K562 (cell line): ENCODE measurements around the gene CCR5AS.

Experiments used
- ADNP ChIP-seq: fragments of 200-800 bp; sonication (Bioruptor generic); IDR thresholded peaks from 2 replicates; pipeline ENCODE4 v1.6.1; 2016; ENCODE audit warnings: missing genetic modification characterization, missing compliant biosample characterization
- ARID3A ChIP-seq: IDR thresholded peaks from 2 replicates; pipeline ENCODE4 v1.6.1; 2012; ENCODE audit warnings: low read depth, low read length, improper control_type of control experiment, borderline replicate concordance
- CEBPB ChIP-seq: fragments of 450-650 bp; IDR thresholded peaks from 2 replicates; pipeline ENCODE4 v1.6.1; 2016; ENCODE audit warnings: missing genetic modification characterization, missing compliant biosample characterization
- EZH2 ChIP-seq: IDR thresholded peaks from 2 replicates; pipeline ENCODE4 v1.6.1; 2012; ENCODE audit warnings: low read depth, mild to moderate bottlenecking, inconsistent platforms, low read length, borderline replicate concordance
- MEF2A ChIP-seq: IDR thresholded peaks from 2 replicates; pipeline ENCODE4 v1.6.1; 2011; ENCODE audit warnings: low read depth, mild to moderate bottlenecking, low read length, moderate library complexity; ENCODE audit not compliant: control insufficient read depth
- POLR2AphosphoS5 ChIP-seq: IDR thresholded peaks from 2 replicates; pipeline ENCODE4 v1.6.1; 2011; ENCODE audit warnings: mild to moderate bottlenecking, low read depth, low read length, moderate library complexity; ENCODE audit not compliant: control insufficient read depth, insufficient read depth
- ZBTB17 ChIP-seq: fragments of 450-650 bp; formaldehyde crosslinking; IDR thresholded peaks from 2 replicates; pipeline ENCODE4 v1.4.0; 2020; ENCODE audit warnings: mild to moderate bottlenecking
- ZC3H4 ChIP-seq: sonication (generic); formaldehyde crosslinking; IDR thresholded peaks from 2 replicates; pipeline ENCODE4 v1.9.0; 2021; ENCODE audit warnings: missing genetic modification reagents, borderline replicate concordance
- TF ChIP-seq, protein P1 (sequence below): sonication (generic); formaldehyde crosslinking; IDR thresholded peaks from 2 replicates; pipeline ENCODE4 v1.8.0; 2022; ENCODE audit warnings: missing genetic modification reagents, mild to moderate bottlenecking, borderline replicate concordance
- TF ChIP-seq, protein P2 (sequence below): sonication (generic); formaldehyde crosslinking; IDR thresholded peaks from 2 replicates; pipeline ENCODE4 v1.8.0; 2022; ENCODE audit warnings: mild to moderate bottlenecking, missing genetic modification reagents
- TF ChIP-seq, protein P3 (sequence below): fragments of 450-650 bp; formaldehyde crosslinking; IDR thresholded peaks from 2 replicates; pipeline ENCODE4 v1.4.0; 2020; ENCODE audit warnings: mild to moderate bottlenecking
- TF ChIP-seq, protein P4 (sequence below), 2 experiments: fragments of 450-650 bp in 1 of 2; IDR thresholded peaks; 2 replicates each; pipeline ENCODE4 v1.6.1; 2011 to 2017; ENCODE audit warnings: low read depth in 2 of 2, antibody characterized with exemption in 1 of 2, borderline replicate concordance in 1 of 2, low read length in 1 of 2, mild to moderate bottlenecking in 1 of 2, mixed read lengths in 1 of 2; ENCODE audit not compliant: control insufficient read depth in 1 of 2
- TF ChIP-seq, protein P5 (sequence below), 3 experiments: IDR thresholded peaks in 2 of 3; conservative IDR thresholded peaks in 1 of 3; 2 replicates each; pipeline ENCODE4 v1.5.1; 2011 to 2012; ENCODE audit warnings: low read length in 3 of 3, mild to moderate bottlenecking in 3 of 3, control low read depth in 2 of 3, improper control_type of control experiment in 1 of 3, inconsistent platforms in 1 of 3, low read depth in 1 of 3, mixed read lengths in 1 of 3, moderate library complexity in 1 of 3; ENCODE audit not compliant: insufficient read depth in 2 of 3

GRCh38 chr3:46370839-46371518 lies 35.9 kb downstream of the CCR5AS start, which contains the start of gene CCR5:
- no peak for TF ChIP-seq ADNP
- TF ChIP-seq, protein P1, sequence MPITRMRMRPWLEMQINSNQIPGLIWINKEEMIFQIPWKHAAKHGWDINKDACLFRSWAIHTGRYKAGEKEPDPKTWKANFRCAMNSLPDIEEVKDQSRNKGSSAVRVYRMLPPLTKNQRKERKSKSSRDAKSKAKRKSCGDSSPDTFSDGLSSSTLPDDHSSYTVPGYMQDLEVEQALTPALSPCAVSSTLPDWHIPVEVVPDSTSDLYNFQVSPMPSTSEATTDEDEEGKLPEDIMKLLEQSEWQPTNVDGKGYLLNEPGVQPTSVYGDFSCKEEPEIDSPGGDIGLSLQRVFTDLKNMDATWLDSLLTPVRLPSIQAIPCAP (CRISPR knock-in tag), result no peak
- TF ChIP-seq, protein P2, sequence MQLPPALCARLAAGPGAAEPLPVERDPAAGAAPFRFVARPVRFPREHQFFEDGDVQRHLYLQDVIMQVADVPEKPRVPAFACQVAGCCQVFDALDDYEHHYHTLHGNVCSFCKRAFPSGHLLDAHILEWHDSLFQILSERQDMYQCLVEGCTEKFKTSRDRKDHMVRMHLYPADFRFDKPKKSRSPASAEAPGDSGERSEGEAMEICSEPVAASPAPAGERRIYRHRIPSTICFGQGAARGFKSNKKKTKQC (CRISPR knock-in tag), result no peak
- TF ChIP-seq CEBPB (tag), result no peak
- TF ChIP-seq ZC3H4 (CRISPR knock-in tag), result no peak
- TF ChIP-seq, protein P3, sequence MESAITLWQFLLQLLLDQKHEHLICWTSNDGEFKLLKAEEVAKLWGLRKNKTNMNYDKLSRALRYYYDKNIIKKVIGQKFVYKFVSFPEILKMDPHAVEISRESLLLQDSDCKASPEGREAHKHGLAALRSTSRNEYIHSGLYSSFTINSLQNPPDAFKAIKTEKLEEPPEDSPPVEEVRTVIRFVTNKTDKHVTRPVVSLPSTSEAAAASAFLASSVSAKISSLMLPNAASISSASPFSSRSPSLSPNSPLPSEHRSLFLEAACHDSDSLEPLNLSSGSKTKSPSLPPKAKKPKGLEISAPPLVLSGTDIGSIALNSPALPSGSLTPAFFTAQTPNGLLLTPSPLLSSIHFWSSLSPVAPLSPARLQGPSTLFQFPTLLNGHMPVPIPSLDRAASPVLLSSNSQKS (CRISPR knock-in tag), result no peak
- TF ChIP-seq, protein P4, sequence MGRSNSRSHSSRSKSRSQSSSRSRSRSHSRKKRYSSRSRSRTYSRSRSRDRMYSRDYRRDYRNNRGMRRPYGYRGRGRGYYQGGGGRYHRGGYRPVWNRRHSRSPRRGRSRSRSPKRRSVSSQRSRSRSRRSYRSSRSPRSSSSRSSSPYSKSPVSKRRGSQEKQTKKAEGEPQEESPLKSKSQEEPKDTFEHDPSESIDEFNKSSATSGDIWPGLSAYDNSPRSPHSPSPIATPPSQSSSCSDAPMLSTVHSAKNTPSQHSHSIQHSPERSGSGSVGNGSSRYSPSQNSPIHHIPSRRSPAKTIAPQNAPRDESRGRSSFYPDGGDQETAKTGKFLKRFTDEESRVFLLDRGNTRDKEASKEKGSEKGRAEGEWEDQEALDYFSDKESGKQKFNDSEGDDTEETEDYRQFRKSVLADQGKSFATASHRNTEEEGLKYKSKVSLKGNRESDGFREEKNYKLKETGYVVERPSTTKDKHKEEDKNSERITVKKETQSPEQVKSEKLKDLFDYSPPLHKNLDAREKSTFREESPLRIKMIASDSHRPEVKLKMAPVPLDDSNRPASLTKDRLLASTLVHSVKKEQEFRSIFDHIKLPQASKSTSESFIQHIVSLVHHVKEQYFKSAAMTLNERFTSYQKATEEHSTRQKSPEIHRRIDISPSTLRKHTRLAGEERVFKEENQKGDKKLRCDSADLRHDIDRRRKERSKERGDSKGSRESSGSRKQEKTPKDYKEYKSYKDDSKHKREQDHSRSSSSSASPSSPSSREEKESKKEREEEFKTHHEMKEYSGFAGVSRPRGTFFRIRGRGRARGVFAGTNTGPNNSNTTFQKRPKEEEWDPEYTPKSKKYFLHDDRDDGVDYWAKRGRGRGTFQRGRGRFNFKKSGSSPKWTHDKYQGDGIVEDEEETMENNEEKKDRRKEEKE (IDR thresholded peaks at IDR 0.05; ENCODE audit: borderline replicate concordance in 1 of 2, control insufficient read depth in 1 of 2, low read depth in 2 of 2, low read length in 1 of 2), result no peak
- TF ChIP-seq EZH2, result no peak
- TF ChIP-seq POLR2AphosphoS5, result no peak
- TF ChIP-seq MEF2A, result no peak
- TF ChIP-seq, protein P5, sequence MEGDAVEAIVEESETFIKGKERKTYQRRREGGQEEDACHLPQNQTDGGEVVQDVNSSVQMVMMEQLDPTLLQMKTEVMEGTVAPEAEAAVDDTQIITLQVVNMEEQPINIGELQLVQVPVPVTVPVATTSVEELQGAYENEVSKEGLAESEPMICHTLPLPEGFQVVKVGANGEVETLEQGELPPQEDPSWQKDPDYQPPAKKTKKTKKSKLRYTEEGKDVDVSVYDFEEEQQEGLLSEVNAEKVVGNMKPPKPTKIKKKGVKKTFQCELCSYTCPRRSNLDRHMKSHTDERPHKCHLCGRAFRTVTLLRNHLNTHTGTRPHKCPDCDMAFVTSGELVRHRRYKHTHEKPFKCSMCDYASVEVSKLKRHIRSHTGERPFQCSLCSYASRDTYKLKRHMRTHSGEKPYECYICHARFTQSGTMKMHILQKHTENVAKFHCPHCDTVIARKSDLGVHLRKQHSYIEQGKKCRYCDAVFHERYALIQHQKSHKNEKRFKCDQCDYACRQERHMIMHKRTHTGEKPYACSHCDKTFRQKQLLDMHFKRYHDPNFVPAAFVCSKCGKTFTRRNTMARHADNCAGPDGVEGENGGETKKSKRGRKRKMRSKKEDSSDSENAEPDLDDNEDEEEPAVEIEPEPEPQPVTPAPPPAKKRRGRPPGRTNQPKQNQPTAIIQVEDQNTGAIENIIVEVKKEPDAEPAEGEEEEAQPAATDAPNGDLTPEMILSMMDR (IDR thresholded peaks at IDR 0.05 in 2 of 3, conservative IDR thresholded peaks at IDR 0.05 in 1 of 3; ENCODE audit: insufficient read depth in 2 of 3, low read depth in 1 of 3, low read length in 3 of 3), result no peak
- no peak for TF ChIP-seq ARID3A
- TF ChIP-seq ZBTB17 (CRISPR knock-in tag), result no peak
